SK-N-SH (cell line): ENCODE measurements around the gene GADD45B. TPM values are rescaled to one million over a fixed set of nuclear protein-coding genes. Genes with fewer than 3 reads are reported as not detected.

Experiments
- CTCF ChIA-PET: fragments of 300-600, 350-600 bp; formaldehyde crosslinking; extraction: SDS; loops from one replicate; lab custom pipeline; 2021; lab: Yijun Ruan, JAX
- POLR2A ChIA-PET: fragments of 350-600 bp; sonication (Branson Sonifier 250); formaldehyde crosslinking; extraction: SDS; loops from one replicate; lab custom pipeline; 2020; ENCODE audit warnings: antibody characterized with exemption, inconsistent platforms; lab: Yijun Ruan, JAX
- DNase-seq: peaks from one replicate; pipeline ENCODE4 v3.0.0; 2012
- H2AFZ ChIP-seq: fragments of 200-600 bp; sonication (generic); 2 replicates; pipeline ENCODE4 v1.8.1; 2016; ENCODE audit warnings: antibody characterized with exemption, mild to moderate bottlenecking, low read depth
- H3F3A ChIP-seq: fragments of 200-600 bp; sonication (generic); replicated peaks from 2 replicates; pipeline ENCODE3; 2016; ENCODE audit warnings: antibody characterized with exemption, mild to moderate bottlenecking; ENCODE audit not compliant: insufficient read depth
- H3K27ac ChIP-seq, 2 experiments: fragments of 200-500 bp in 1 of 2; fragments of 200-600 bp in 1 of 2; sonication (Bioruptor generic) in 1 of 2; sonication (generic), shearing (Covaris generic) in 1 of 2; 2 replicates each; pipeline versions ENCODE4 v1.5.1 to v1.6.1; 2014 to 2016; ENCODE audit warnings: low read depth in 2 of 2, inconsistent platforms in 1 of 2, low read length in 1 of 2, mild to moderate bottlenecking in 1 of 2, mixed read lengths in 1 of 2
- H3K27me3 ChIP-seq: fragments of 200-600 bp; sonication (generic), shearing (Covaris generic); 2 replicates; pipeline ENCODE4 v1.6.1; 2016; ENCODE audit warnings: mixed run types; ENCODE audit not compliant: insufficient read depth
- H3K36me3 ChIP-seq, 2 experiments: fragments of 200-500 bp in 1 of 2; fragments of 200-600 bp in 1 of 2; sonication (Bioruptor generic) in 1 of 2; sonication (generic) in 1 of 2; replicated peaks in 1 of 2; 2 replicates each; pipeline versions ENCODE3 to v1.5.1; 2014 to 2016; ENCODE audit warnings: low read length in 1 of 2, mild to moderate bottlenecking in 1 of 2; ENCODE audit not compliant: insufficient read depth in 2 of 2, control insufficient read depth in 1 of 2
- H3K4me1 ChIP-seq, 2 experiments: fragments of 200-500 bp in 1 of 2; fragments of 200-600 bp in 1 of 2; sonication (Bioruptor generic) in 1 of 2; sonication (generic), shearing (Covaris generic) in 1 of 2; 2 replicates each; pipeline versions ENCODE4 v1.5.1 to v1.6.1; 2014 to 2016; ENCODE audit warnings: low read depth in 1 of 2, low read length in 1 of 2, mixed run types in 1 of 2; ENCODE audit not compliant: insufficient read depth in 2 of 2, control insufficient read depth in 1 of 2
- H3K4me2 ChIP-seq: fragments of 200-600 bp; sonication (generic), shearing (Covaris generic); 2 replicates; pipeline ENCODE4 v1.6.1; 2017; ENCODE audit warnings: mixed run types
- H3K4me3 ChIP-seq, 2 experiments: fragments of 200-500 bp in 1 of 2; fragments of 200-600 bp in 1 of 2; sonication (Bioruptor generic) in 1 of 2; sonication (generic), shearing (Covaris generic) in 1 of 2; 2 replicates each; pipeline versions ENCODE4 v1.5.1 to v1.8.1; 2014 to 2016; ENCODE audit warnings: low read depth in 2 of 2, inconsistent platforms in 1 of 2, low read length in 1 of 2, mild to moderate bottlenecking in 1 of 2, mixed read lengths in 1 of 2, moderate library complexity in 1 of 2
- H3K79me2 ChIP-seq: fragments of 200-600 bp; sonication (generic); 2 replicates; pipeline ENCODE4 v1.8.1; 2017; ENCODE audit warnings: mild to moderate bottlenecking; ENCODE audit not compliant: insufficient read depth
- H3K9ac ChIP-seq: fragments of 200-600 bp; sonication (generic); 2 replicates; pipeline ENCODE4 v1.6.1; 2017; ENCODE audit warnings: mixed run types
- H3K9me2 ChIP-seq: fragments of 200-600 bp; sonication (generic); 2 replicates; pipeline ENCODE4 v1.6.1; 2017; ENCODE audit warnings: mixed run types
- H3K9me3 ChIP-seq: fragments of 200-600 bp; sonication (generic); 2 replicates; pipeline ENCODE4 v1.6.1; 2017; ENCODE audit warnings: mixed run types, mild to moderate bottlenecking, moderate library complexity
- H4K20me1 ChIP-seq: fragments of 200-600 bp; sonication (generic); 2 replicates; pipeline ENCODE4 v1.6.1; 2017; ENCODE audit warnings: mild to moderate bottlenecking, mixed run types; ENCODE audit not compliant: insufficient read depth
- CTCF ChIP-seq: fragments of 200-600 bp; sonication (generic); IDR thresholded peaks from 2 replicates; pipeline ENCODE4 v1.6.1; 2017; ENCODE audit warnings: antibody characterized with exemption, mild to moderate bottlenecking, moderate library complexity
- ELF1 ChIP-seq: IDR thresholded peaks from 2 replicates; pipeline ENCODE4 v1.4.0; 2012
- EP300 ChIP-seq, 2 experiments: IDR thresholded peaks; 2 replicates each; pipeline versions ENCODE4 v1.4.0 to v1.6.1; 2012; ENCODE audit warnings: borderline replicate concordance in 1 of 2, low read depth in 1 of 2, low read length in 1 of 2
- EZH2phosphoT487 ChIP-seq: fragments of 200-600 bp; sonication (generic); IDR thresholded peaks from 2 replicates; pipeline ENCODE4 v1.6.1; 2017; ENCODE audit warnings: low read depth, mixed run types, mild to moderate bottlenecking, antibody characterized with exemption, moderate library complexity, borderline replicate concordance
- FOSL2 ChIP-seq: IDR thresholded peaks from 2 replicates; pipeline ENCODE4 v1.4.0; 2012; ENCODE audit warnings: low read depth, mild to moderate bottlenecking, moderate library complexity, borderline replicate concordance
- FOXJ3 ChIP-seq: sonication (generic); formaldehyde crosslinking; IDR thresholded peaks from 2 replicates; pipeline ENCODE4 v1.5.1; 2020; ENCODE audit warnings: mild to moderate bottlenecking, missing genetic modification reagents
- GATA2 ChIP-seq: sonication (generic); formaldehyde crosslinking; IDR thresholded peaks from 2 replicates; pipeline ENCODE4 v1.5.0; 2020; ENCODE audit warnings: mild to moderate bottlenecking, missing genetic modification reagents
- IRF3 ChIP-seq: fragments of 150-350 bp; IDR thresholded peaks from 2 replicates; pipeline ENCODE4 v1.6.1; 2016; ENCODE audit warnings: mild to moderate bottlenecking, low read depth, low read length
- MXI1 ChIP-seq: IDR thresholded peaks from 2 replicates; pipeline ENCODE4 v1.6.1; 2012; ENCODE audit warnings: mild to moderate bottlenecking, low read depth, low read length, improper control_type of control experiment
- NFIC ChIP-seq: IDR thresholded peaks from 2 replicates; pipeline ENCODE4 v1.4.0; 2012; ENCODE audit warnings: borderline replicate concordance
- NRF1 ChIP-seq: IDR thresholded peaks from 2 replicates; pipeline ENCODE4 v1.6.1; 2012; ENCODE audit warnings: low read depth, mild to moderate bottlenecking, low read length
- PBX3 ChIP-seq: IDR thresholded peaks from 2 replicates; pipeline ENCODE4; 2012
- RFX5 ChIP-seq: IDR thresholded peaks from 2 replicates; pipeline ENCODE4 v1.6.1; 2012; ENCODE audit warnings: mild to moderate bottlenecking, improper control_type of control experiment, low read length
- RXRA ChIP-seq: IDR thresholded peaks from 2 replicates; pipeline ENCODE4 v1.4.0; 2012; ENCODE audit warnings: low read depth, mild to moderate bottlenecking, borderline replicate concordance
- SIN3A ChIP-seq: IDR thresholded peaks from 2 replicates; pipeline ENCODE4 v1.6.1; 2012; ENCODE audit warnings: low read depth, mild to moderate bottlenecking, low read length, moderate library complexity, borderline replicate concordance
- SMC3 ChIP-seq: IDR thresholded peaks from 2 replicates; pipeline ENCODE4 v1.6.1; 2012; ENCODE audit warnings: low read depth, low read length, improper control_type of control experiment
- USF1 ChIP-seq: IDR thresholded peaks from 2 replicates; pipeline ENCODE4 v1.4.0; 2012; ENCODE audit warnings: low read depth, borderline replicate concordance
- USF2 ChIP-seq: fragments of 150-350 bp; IDR thresholded peaks from 2 replicates; pipeline ENCODE4 v1.6.1; 2017; ENCODE audit warnings: antibody characterized with exemption, low read length, low read depth, borderline replicate concordance
- YY1 ChIP-seq: IDR thresholded peaks from 2 replicates; pipeline ENCODE4 v1.4.0; 2012; ENCODE audit warnings: low read depth, mild to moderate bottlenecking
- ZBTB33 ChIP-seq: IDR thresholded peaks from 2 replicates; pipeline ENCODE4 v1.4.0; 2012; ENCODE audit warnings: low read depth, borderline replicate concordance
- WGBS: methylation state at CpG from one replicate; pipeline ENCODE4 v1.1.6; 2017; ENCODE audit warnings: low lambda C conversion rate; 5-methylcytosine and 5-hydroxymethylcytosine counted together
- polyA plus RNA-seq, 3 experiments: library from polyadenylated mRNA; depleted of rRNA; stranded (reverse); fragments of >200 nt; gene quantifications; 2 replicates each; pipeline ENCODE4 v1.2.3, GENCODE V29; 2012

Gene GADD45B
- polyA plus RNA-seq, 1 of the 3 experiments (the other 2 are of a cell fraction): 67.6 TPM

GRCh38 chr19:2438178-2438577 lies 37.7 kb upstream of the GADD45B start:
- CTCF ChIA-PET: interaction anchor here (1.1 kb wide), 1 partner anchor 10 kb away, joined by 3 read pairs; no protein-coding TSS in a partner anchor
- Histone ChIP-seq H3K9ac (no peak overlapping the region), H3K36me3 (peaks cover 3 to 27% of the 10 kb centered on the region in 2 experiments), H4K20me1 (peaks cover 14% of the 10 kb centered on the region; the same call in 1 of the 2 replicates), H3F3A (no peaks in the 10 kb centered on the region), H3K4me2 (no peak overlapping the region), H3K27me3 (no peaks in the 10 kb centered on the region), H3K27ac (no peak overlapping the region), H2AFZ (no peak overlapping the region), H3K79me2 (peaks cover 60% of the 10 kb centered on the region), H3K9me3 (no peaks in the 10 kb centered on the region), H3K4me3 (no peak overlapping the region), H3K4me1 (no peaks in the 10 kb centered on the region), H3K9me2 (no peaks in the 10 kb centered on the region)
- no peak for TF ChIP-seq USF2
- TF ChIP-seq YY1: no peak
- no peak for TF ChIP-seq RFX5
- no peak for TF ChIP-seq FOSL2
- no peak for TF ChIP-seq SIN3A
- TF ChIP-seq MXI1: no peak
- TF ChIP-seq ZBTB33: no peak
- no peak for TF ChIP-seq CTCF
- no peak for TF ChIP-seq RXRA
- no peak for TF ChIP-seq EZH2phosphoT487
- no peak for TF ChIP-seq IRF3
- TF ChIP-seq SMC3: no peak
- TF ChIP-seq EP300 (IDR thresholded peaks at IDR 0.05; ENCODE audit: borderline replicate concordance in 1 of 2, low read depth in 1 of 2, low read length in 1 of 2): no peak
- TF ChIP-seq USF1: no peak
- no peak for TF ChIP-seq ELF1
- no peak for TF ChIP-seq FOXJ3 (CRISPR knock-in tag)
- TF ChIP-seq NRF1: no peak
- TF ChIP-seq PBX3: no peak
- no peak for TF ChIP-seq NFIC
- no peak for TF ChIP-seq GATA2 (CRISPR knock-in tag)
- no peak for DNase-seq
- 85% methylated on average over 15 of the region's 20 CpGs for WGBS
- POLR2A ChIA-PET: no interaction called here
